ENCODE measurements around the gene TBRG4. TPM values are rescaled to one million over a fixed set of nuclear protein-coding genes. Genes with fewer than 3 reads are reported as not detected.
"Not testable (repeated sequence)": the region's sequence is repeated elsewhere in the genome, so short reads cannot be mapped to it uniquely, and the experiment has no call there.

The TBRG4 gene
- total RNA-seq, 6 donors from 2014 or later: 24.2 to 92.2 (median 54.6) TPM

DNA sequence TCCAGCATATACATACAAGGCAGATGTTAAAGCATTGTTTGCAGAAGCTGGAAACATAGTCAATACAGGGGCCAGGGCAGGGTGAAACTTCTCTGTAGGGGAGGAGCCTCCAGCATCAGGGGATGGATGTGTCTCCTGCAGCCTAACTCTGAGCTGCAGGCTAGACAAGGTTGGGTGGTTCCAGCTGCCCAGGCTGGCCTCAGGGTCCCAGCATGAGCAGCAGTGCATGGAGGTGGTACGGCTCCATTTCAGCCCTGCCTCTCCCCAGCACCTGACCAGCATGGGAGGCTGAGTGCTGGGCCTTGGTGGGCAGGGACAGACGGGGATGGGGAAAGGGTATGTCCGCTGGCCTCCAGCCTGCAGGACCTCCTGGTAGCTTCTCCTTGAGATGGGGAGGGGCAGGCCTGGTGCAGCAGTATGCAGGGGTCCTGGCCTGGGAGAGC, 7.4 kb upstream of the TBRG4 start:
- no peaks in the 10 kb centered on the region for H3K36me3 ChIP-seq
- H3K4me3 ChIP-seq: no peak overlapping the region
- no peak for TF ChIP-seq POLR2AphosphoS5 (IDR thresholded peaks at IDR 0.05)
- TF ChIP-seq EP300 (IDR thresholded peaks at IDR 0.05): no peak
- TF ChIP-seq POLR2A (IDR thresholded peaks at IDR 0.05): no peak
- TF ChIP-seq CTCF (IDR thresholded peaks at IDR 0.05): no peak
- ATAC-seq (ENCODE audit: low FRiP score in 2 of 2): no peak
- H3K4me1 ChIP-seq: peaks cover 0 to 8% (median 2%) of the 10 kb centered on the region in 4 donors
- WGBS, 2 donors: 96 to 100% methylated on average over 1 to 3 of the region's 3 CpGs
- no peak for DNase-seq
- no peaks in the 10 kb centered on the region for H3K9me3 ChIP-seq
- no peaks in the 10 kb centered on the region for H3K27me3 ChIP-seq
- H3K27ac ChIP-seq: no peak overlapping the region

DNA sequence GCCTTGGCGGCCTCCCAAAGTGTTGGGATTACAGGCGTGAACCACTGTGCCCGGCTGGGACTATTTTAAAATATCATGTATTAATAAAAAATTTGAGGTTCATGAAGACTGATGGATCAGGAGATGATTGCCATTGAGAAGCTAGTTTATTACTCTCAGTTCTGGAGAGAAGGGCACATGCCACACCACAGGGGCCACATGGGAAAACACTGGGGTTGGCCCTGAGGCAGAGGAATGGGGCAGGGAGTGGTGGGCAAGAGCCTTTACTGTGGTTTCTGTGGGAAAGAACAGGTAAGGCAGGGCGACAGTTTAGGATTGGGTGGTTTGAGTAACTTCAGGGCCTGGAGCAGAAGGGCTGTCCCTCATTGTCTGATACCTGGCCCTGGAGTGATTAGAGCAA, 6.8 kb upstream of the TBRG4 start:
- no peaks in the 10 kb centered on the region for H3K36me3 ChIP-seq
- ATAC-seq (ENCODE audit: low FRiP score in 2 of 2): no peak
- H3K4me1 ChIP-seq: peaks cover 0 to 5% (median 1%) of the 10 kb centered on the region in 4 donors
- DNase-seq: no peak
- H3K4me3 ChIP-seq: no peak overlapping the region
- no peaks in the 10 kb centered on the region for H3K27me3 ChIP-seq
- H3K27ac ChIP-seq: no peak overlapping the region
- H3K9me3 ChIP-seq: no peaks in the 10 kb centered on the region
- no peak for TF ChIP-seq POLR2A (IDR thresholded peaks at IDR 0.05)
- no peak for TF ChIP-seq EP300 (IDR thresholded peaks at IDR 0.05)
- no peak for TF ChIP-seq CTCF (IDR thresholded peaks at IDR 0.05)
- no peak for TF ChIP-seq POLR2AphosphoS5 (IDR thresholded peaks at IDR 0.05)
- 82 to 91% methylated on average over 4 of the region's 4 CpGs for WGBS, 2 donors

DNA sequence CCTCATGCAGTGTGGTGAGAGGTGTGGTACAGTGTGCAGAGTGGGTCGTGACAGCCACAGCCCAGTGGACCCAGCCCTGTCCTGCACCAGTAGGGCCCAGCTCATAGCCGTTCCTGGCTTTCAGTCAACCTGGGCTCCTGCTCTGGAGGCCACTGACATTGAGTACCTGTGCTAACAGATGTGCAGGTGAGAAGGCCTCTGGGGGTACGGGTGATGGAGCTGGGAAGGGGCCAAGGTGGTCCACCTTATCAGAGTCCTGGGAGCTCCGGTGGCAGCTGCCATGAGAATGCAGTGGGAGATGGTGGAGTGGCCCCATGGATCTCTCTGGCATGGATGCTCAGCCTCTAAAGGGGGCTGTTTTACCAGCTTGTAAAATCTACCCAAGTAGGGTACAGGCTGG, 6.1 kb upstream of the TBRG4 start:
- H3K36me3 ChIP-seq: no peaks in the 10 kb centered on the region
- TF ChIP-seq POLR2AphosphoS5 (IDR thresholded peaks at IDR 0.05): no peak
- H3K4me3 ChIP-seq: no peak overlapping the region
- WGBS, 2 donors: 80 to 90% methylated on average over 3 to 4 of the region's 4 CpGs
- H3K9me3 ChIP-seq: no peaks in the 10 kb centered on the region
- DNase-seq (no peak), ATAC-seq (ENCODE audit: low FRiP score in 2 of 2) (peak in 1 of 2 donors; percentile 52)
- H3K4me1 ChIP-seq: peaks cover 0 to 1% (median under 1%) of the 10 kb centered on the region in 4 donors
- H3K27ac ChIP-seq: no peak overlapping the region
- H3K27me3 ChIP-seq: no peaks in the 10 kb centered on the region

DNA sequence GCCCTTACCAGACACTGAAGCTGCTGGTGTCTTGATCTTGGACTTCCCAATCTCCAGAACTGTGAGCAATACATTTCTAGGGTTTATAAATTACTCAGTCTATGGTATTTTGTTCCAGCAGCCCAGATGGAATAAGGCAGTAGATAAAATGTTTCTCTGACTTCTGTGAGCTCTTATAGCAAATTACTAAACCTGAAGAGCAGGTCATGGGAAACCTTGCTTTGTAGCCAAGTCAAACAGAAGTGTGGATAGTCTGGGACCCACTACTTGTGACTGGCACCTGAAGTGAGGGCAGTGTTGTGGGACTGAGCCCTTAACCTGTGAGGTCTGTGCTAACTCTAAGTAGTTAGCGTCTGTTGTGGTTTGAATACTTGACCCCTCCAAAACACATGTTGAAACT, 4.6 kb upstream of the TBRG4 start:
- H3K36me3 ChIP-seq: no peaks in the 10 kb centered on the region
- no peak for TF ChIP-seq CTCF (IDR thresholded peaks at IDR 0.05)
- TF ChIP-seq POLR2AphosphoS5 (IDR thresholded peaks at IDR 0.05): no peak
- no peak for TF ChIP-seq POLR2A (IDR thresholded peaks at IDR 0.05)
- TF ChIP-seq EP300 (IDR thresholded peaks at IDR 0.05): no peak
- WGBS, 2 donors: 62 to 80% methylated on average over 1 of the region's 1 CpG
- ATAC-seq (ENCODE audit: low FRiP score in 2 of 2) (no peak), DNase-seq (peak in 1 of 2 donors; percentile 34)
- H3K9me3 ChIP-seq: no peaks in the 10 kb centered on the region
- H3K27ac ChIP-seq: no peak overlapping the region
- peaks cover 5 to 10% (median 6%) of the 10 kb centered on the region in 4 donors for H3K4me1 ChIP-seq
- H3K27me3 ChIP-seq: no peaks in the 10 kb centered on the region
- no peak overlapping the region for H3K4me3 ChIP-seq

- no peaks in the 10 kb centered on the region for H3K36me3 ChIP-seq
- no peaks in the 10 kb centered on the region for H3K9me3 ChIP-seq
- no peak overlapping the region for H3K4me3 ChIP-seq
- ATAC-seq (ENCODE audit: low FRiP score in 2 of 2) (no peak), DNase-seq (no peak)
- TF ChIP-seq POLR2AphosphoS5 (IDR thresholded peaks at IDR 0.05): no peak
- H3K4me1 ChIP-seq: peaks cover 8 to 21% (median 14%) of the 10 kb centered on the region in 4 donors
- no peaks in the 10 kb centered on the region for H3K27me3 ChIP-seq
- no peak overlapping the region for H3K27ac ChIP-seq
Observed at GRCh38 chr7:45114926-45115325, 3.4 kb upstream of the TBRG4 start.

DNA sequence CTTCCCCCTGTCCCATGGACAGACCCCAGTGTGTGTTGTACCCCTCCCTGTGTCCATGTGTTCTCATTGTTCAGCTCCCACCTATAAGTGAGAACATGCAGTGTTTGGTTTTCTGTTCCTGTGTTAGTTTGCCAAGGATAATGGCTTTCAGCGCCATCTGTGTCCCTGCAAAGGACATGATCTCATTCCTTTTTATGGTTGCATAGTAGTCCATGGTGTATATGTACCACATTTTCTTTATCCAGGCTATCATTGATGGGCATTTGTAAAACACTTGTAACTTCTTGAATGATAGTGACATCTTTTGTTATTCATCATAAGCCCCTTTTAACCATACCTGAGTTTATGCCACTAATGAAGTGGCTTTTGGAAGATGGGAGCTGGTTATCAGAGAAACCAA, 2.8 kb upstream of the TBRG4 start:
- not testable (repeated sequence) for DNase-seq; H3K27ac ChIP-seq; H3K4me3 ChIP-seq; H3K36me3 ChIP-seq; H3K9me3 ChIP-seq; ATAC-seq (ENCODE audit: low FRiP score in 2 of 2); H3K27me3 ChIP-seq
- 59 to 67% methylated on average over 1 of the region's 1 CpG for WGBS, 2 donors
- H3K4me1 ChIP-seq: peaks cover 9 to 28% (median 16%) of the 10 kb centered on the region in 4 donors
